ENCODE data around the gene MRGPRF.

DNA sequence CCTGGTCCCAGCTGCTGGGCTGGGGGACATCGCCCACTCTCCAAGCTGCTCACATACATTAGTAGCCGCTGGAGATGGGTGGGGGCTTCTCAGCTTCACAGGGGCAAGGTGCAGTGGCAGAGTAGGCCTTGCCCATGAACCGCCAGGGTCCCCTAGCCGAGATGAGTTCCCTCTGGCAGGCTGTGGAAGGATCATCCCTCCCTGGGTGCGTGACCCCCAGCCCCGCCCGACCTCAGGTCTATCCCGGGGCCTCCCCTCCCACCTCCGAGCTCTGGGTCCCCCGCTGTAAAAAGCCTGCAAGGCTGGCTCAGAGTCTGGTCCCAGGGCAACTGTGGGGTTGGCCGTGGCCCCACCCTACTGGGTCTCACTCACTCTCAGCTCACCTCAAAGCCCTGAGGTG is 20.4 kb upstream of the MRGPRF start:
- no peak for TF ChIP-seq POLR2A (IDR thresholded peaks at IDR 0.05; ENCODE audit: low read depth, low read length)
- no peak for TF ChIP-seq TAF1 (IDR thresholded peaks at IDR 0.05; ENCODE audit: low read depth, low read length)
- no peak for TF ChIP-seq POLR2AphosphoS5 (IDR thresholded peaks at IDR 0.05; ENCODE audit: low read depth, low read length)
- TF ChIP-seq SPI1 (IDR thresholded peaks at IDR 0.05; ENCODE audit: low read depth, low read length), result no peak
- no peak for TF ChIP-seq POU2F2 (IDR thresholded peaks at IDR 0.05; ENCODE audit: low read depth, low read length)
